ENCODE results near the gene TIMM44. TPM values are rescaled to one million over a fixed set of nuclear protein-coding genes. Genes with fewer than 3 reads are reported as not detected.
"Not testable (repeated sequence)": the region's sequence is repeated elsewhere in the genome, so short reads cannot be mapped to it uniquely, and the experiment has no call there.

TIMM44 gene
- total and polyA plus RNA-seq, 2 donors from 2014 or later = 46.7 to 57.8 TPM

DNA sequence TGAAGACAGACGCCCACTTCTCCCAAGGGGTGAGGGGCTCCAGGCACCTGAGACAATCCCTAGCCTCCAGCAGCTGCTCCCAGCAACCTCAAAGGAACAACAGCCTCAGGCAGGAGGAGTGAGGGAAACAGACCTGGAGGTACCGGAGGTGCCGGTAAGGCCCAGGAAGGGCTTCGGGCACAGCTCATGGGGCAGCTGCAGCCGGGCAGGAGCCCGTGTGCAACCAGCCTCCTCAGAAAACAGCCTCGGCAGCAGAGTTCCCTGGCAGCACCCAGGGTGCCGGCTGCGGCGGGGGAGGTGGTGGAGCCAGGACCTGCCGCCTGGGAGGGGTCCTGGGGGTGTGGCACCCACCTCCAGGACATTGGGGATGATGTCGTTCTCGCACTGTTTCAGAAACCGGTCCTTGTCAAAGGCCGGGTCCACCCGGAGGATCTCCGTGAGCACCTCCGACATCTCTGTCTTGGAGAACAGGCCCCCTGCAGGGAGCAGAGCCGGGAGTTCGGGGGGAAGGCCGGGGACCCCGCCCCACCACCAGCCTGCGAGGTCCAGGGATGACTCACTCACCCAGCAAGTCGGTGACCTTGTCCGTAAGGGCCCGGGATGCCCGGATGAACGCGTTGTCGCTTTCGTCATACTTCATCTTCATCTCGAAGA is 11.1 kb downstream of the TIMM44 start:
- intact Hi-C loops (cut with DNase I) = no loop called here
- TF ChIP-seq, protein P1, sequence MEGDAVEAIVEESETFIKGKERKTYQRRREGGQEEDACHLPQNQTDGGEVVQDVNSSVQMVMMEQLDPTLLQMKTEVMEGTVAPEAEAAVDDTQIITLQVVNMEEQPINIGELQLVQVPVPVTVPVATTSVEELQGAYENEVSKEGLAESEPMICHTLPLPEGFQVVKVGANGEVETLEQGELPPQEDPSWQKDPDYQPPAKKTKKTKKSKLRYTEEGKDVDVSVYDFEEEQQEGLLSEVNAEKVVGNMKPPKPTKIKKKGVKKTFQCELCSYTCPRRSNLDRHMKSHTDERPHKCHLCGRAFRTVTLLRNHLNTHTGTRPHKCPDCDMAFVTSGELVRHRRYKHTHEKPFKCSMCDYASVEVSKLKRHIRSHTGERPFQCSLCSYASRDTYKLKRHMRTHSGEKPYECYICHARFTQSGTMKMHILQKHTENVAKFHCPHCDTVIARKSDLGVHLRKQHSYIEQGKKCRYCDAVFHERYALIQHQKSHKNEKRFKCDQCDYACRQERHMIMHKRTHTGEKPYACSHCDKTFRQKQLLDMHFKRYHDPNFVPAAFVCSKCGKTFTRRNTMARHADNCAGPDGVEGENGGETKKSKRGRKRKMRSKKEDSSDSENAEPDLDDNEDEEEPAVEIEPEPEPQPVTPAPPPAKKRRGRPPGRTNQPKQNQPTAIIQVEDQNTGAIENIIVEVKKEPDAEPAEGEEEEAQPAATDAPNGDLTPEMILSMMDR (IDR thresholded peaks at IDR 0.05; ENCODE audit: borderline replicate concordance, extremely low read depth, insufficient read depth) = no peak
- Histone ChIP-seq H3K4me3 (ENCODE audit: low read length in 3 of 3) (no peak overlapping the region), H3K27me3 (ENCODE audit: control insufficient read depth, insufficient read depth, low read length) (no peaks in the 10 kb centered on the region), H3K4me1 (ENCODE audit: control insufficient read depth in 2 of 3, insufficient read depth in 2 of 3, low read depth in 1 of 3, low read length in 3 of 3) (peaks cover 0 to 10% (median 0%) of the 10 kb centered on the region in 3 donors), H3K36me3 (ENCODE audit: control insufficient read depth in 2 of 3, insufficient read depth in 3 of 3, low read length in 3 of 3) (peaks cover 0 to 37% (median 26%) of the 10 kb centered on the region in 3 donors), H3K9ac (ENCODE audit: low read length in 3 of 3) (no peak overlapping the region), H3K9me3 (ENCODE audit: control insufficient read depth in 2 of 3, insufficient read depth in 1 of 3, low read length in 3 of 3) (no peaks in the 10 kb centered on the region), H3K27ac (ENCODE audit: low read depth in 2 of 2, low read length in 2 of 2) (no peak overlapping the region)
- no peak for FAIRE-seq
- peak in 1 of 5 donors; percentile 49 for DNase-seq

DNA sequence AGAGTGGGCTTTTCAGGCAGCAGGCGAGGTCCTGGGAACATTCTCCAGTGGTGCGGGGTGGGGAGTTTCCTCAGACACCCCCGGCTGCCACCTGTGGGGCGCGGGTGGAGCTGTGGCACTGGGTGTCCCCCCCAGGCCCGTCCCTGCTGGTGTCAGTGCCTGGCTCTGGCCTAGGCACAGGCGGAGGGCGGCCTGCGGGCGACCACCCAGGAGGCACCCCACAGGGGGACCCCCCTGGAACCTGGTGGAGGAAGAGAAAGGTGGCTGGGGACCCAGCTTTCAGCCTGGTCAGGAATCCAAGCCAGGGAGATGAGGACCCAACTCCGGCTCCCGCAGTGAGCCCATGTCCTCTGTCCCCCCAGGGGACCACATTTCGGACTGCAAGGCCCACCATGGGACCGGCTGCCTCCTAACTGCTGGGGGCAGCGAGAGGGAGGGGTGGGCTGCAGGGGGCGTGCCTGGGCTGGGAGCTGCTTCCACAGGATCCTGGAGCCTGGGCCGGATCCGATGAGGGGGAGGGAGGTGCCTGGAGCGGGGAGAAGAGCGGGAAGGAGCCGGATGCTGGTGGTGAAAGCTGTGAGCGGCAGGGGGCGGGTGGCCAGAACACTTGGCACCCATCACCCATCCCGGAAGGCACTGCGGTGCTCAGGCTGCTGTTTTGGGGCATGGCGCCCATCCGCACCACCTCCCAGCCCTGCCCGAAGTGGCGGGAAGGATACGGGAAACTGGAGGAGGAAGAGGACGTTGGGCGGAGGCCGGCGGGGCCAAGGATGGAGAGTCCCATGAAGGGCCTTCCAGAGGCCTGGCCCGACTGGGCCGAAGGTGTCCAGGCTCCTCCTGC is 12.0 kb downstream of the TIMM44 start:
- Histone ChIP-seq H3K9me3 (ENCODE audit: control insufficient read depth in 2 of 3, insufficient read depth in 1 of 3, low read length in 3 of 3) (no peaks in the 10 kb centered on the region), H3K36me3 (ENCODE audit: control insufficient read depth in 2 of 3, insufficient read depth in 3 of 3, low read length in 3 of 3) (peaks cover 0 to 37% (median 26%) of the 10 kb centered on the region in 3 donors), H3K4me1 (ENCODE audit: control insufficient read depth in 2 of 3, insufficient read depth in 2 of 3, low read depth in 1 of 3, low read length in 3 of 3) (peaks cover 0 to 14% (median 3%) of the 10 kb centered on the region in 3 donors), H3K4me3 (ENCODE audit: low read length in 3 of 3) (no peak overlapping the region), H3K27ac (ENCODE audit: low read depth in 2 of 2, low read length in 2 of 2) (no peak overlapping the region), H3K27me3 (ENCODE audit: control insufficient read depth, insufficient read depth, low read length) (no peaks in the 10 kb centered on the region), H3K9ac (ENCODE audit: low read length in 3 of 3) (no peak overlapping the region)
- no peak for FAIRE-seq
- intact Hi-C loops (cut with DNase I) = no loop called here
- TF ChIP-seq, protein P1 (IDR thresholded peaks at IDR 0.05; ENCODE audit: borderline replicate concordance, extremely low read depth, insufficient read depth) = no peak
- peak in 1 of 5 donors; percentile 78 for DNase-seq

DNA sequence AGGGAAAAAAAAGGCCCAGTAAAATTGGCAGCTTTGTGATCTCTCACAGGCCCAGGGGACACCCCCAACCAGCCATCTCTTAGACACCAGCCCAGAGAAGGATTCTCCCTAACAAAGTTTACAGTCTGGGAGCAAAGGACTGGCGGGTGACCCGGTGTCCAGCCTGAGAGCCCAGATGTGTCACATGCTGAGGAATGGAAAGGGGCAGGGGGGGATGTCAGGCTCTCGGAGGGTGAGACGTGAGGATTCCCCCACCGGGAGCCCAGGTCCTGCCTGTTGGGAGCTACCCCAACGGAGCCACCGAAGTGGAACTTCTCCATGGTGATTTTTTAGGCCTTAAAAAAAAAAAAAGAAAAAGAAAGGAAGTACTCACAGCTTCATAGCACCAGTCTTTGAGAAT is 12.7 kb downstream of the TIMM44 start:
- Histone ChIP-seq H3K4me1 (ENCODE audit: control insufficient read depth in 2 of 3, insufficient read depth in 2 of 3, low read depth in 1 of 3, low read length in 3 of 3) (peaks cover 0 to 17% (median 5%) of the 10 kb centered on the region in 3 donors), H3K27ac (ENCODE audit: low read depth in 2 of 2, low read length in 2 of 2) (no peak overlapping the region), H3K9ac (ENCODE audit: low read length in 3 of 3) (no peak overlapping the region), H3K36me3 (ENCODE audit: control insufficient read depth in 2 of 3, insufficient read depth in 3 of 3, low read length in 3 of 3) (peaks cover 0 to 35% (median 25%) of the 10 kb centered on the region in 3 donors), H3K27me3 (ENCODE audit: control insufficient read depth, insufficient read depth, low read length) (no peaks in the 10 kb centered on the region), H3K9me3 (ENCODE audit: control insufficient read depth in 2 of 3, insufficient read depth in 1 of 3, low read length in 3 of 3) (no peaks in the 10 kb centered on the region), H3K4me3 (ENCODE audit: low read length in 3 of 3) (no peak overlapping the region)
- FAIRE-seq = no peak
- intact Hi-C loops (cut with DNase I) = no loop called here
- TF ChIP-seq, protein P1 (IDR thresholded peaks at IDR 0.05; ENCODE audit: borderline replicate concordance, extremely low read depth, insufficient read depth) = no peak
- peak in 1 of 5 donors; percentile 56 for DNase-seq

DNA sequence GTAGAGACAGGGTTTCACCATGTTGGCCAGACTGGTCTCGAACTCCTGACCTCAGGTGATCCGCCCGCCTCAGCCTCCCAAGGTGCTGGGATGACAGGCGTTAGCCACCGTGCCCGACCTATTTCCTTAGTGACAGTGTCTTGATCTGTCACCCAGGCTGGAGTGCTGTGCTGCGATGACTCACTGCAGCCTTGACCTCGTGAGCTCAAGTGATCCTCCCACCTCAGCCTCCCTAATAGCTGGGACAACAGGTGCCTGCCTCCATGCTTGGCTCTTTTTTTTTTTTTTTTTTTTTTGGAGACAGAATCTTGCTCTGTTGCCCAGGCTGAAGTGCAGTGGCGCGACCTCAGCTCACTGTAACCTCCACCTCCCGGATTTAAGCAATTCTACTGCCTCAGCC is 13.4 kb downstream of the TIMM44 start:
- peaks cover 0 to 20% (median 5%) of the 10 kb centered on the region in 3 donors for H3K4me1 ChIP-seq (ENCODE audit: control insufficient read depth in 2 of 3, insufficient read depth in 2 of 3, low read depth in 1 of 3, low read length in 3 of 3)
- DNase-seq = peak in 1 of 5 donors; percentile 58
- H3K27me3 ChIP-seq (ENCODE audit: control insufficient read depth, insufficient read depth, low read length); H3K9me3 ChIP-seq (ENCODE audit: control insufficient read depth in 2 of 3, insufficient read depth in 1 of 3, low read length in 3 of 3); H3K27ac ChIP-seq (ENCODE audit: low read depth in 2 of 2, low read length in 2 of 2); FAIRE-seq; intact Hi-C loops (cut with DNase I); H3K9ac ChIP-seq (ENCODE audit: low read length in 3 of 3); H3K4me3 ChIP-seq (ENCODE audit: low read length in 3 of 3): not testable (repeated sequence)
- peaks cover 0 to 31% (median 24%) of the 10 kb centered on the region in 3 donors for H3K36me3 ChIP-seq (ENCODE audit: control insufficient read depth in 2 of 3, insufficient read depth in 3 of 3, low read length in 3 of 3)

All from kidney (tissue), 14 donors.